Sciatic nerve (tissue), 2 donors: ENCODE measurements around the gene CST9. TPM values are rescaled to one million over a fixed set of nuclear protein-coding genes. Genes with fewer than 3 reads are reported as not detected.
A peak's percentile ranks its signal among the peaks of the same experiment; 100 is the strongest.
"Not testable (repeated sequence)": the region's sequence is repeated elsewhere in the genome, so short reads cannot be mapped to it uniquely, and the experiment has no call there.

ENCODE experiments used
- ATAC-seq: fragments of 200-7000 bp; cut with Tn5 transposase; one replicate; pipeline ENCODE4 v1.9.1; 2020; ENCODE audit warnings: mild to moderate bottlenecking, moderate library complexity
- DNase-seq: peaks from one replicate; pipeline ENCODE4 v3.0.0-alpha.2; 2020; ENCODE audit warnings: low spot score
- intact Hi-C: fragments of 100-400 bp; cut with DNase I; formaldehyde crosslinking; loops from one replicate; pipeline ENCODE4 v1.14.2; 2022
- total RNA-seq: library from RNA; stranded (reverse); fragmentation: NEBNext Ultra II Directional; extraction: Animal tissue kit (Norgen Biotek cat#: 25700); gene quantifications from one replicate; pipeline ENCODE4 v1.2.1, GENCODE V29; 2021
- donor health status: DM: no; HTN: no; CAD: no.
- donor health status: DM: no; HTN: no; CAD: no.

CST9 gene
- total RNA-seq, 1 donor from 2014 or later, result not detected

DNA sequence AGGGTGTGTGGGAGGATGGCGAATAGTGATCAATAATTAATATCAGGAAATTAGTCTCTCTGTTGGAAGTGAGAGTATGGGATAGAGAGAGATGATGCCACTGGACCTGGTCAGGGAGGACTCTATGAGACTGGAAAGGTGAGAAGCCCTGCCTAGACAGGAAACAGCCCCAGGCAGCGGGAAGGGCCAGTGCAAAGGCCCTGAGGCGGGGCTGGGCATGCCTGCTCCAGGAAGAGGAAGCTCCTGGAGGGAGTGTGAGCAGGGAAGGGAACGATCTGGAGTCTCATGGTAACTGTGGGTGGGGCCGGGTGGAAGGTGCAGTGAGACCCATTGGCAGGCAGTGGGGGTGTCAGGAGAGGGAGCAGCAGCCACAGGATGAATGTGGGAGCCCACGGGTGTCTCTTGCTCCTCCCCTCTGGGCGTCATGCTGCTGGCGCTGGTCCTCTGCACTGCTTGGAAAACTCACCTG, 33.8 kb upstream of the CST9 start:
- ATAC-seq, result no peak
- intact Hi-C loops, result no loop called here
- DNase-seq, result no peak

- DNase-seq (no peak), ATAC-seq (no peak)
- intact Hi-C loops, result no loop called here
Observed at GRCh38 chr20:23638309-23638708, 32.6 kb upstream of the CST9 start.

DNA sequence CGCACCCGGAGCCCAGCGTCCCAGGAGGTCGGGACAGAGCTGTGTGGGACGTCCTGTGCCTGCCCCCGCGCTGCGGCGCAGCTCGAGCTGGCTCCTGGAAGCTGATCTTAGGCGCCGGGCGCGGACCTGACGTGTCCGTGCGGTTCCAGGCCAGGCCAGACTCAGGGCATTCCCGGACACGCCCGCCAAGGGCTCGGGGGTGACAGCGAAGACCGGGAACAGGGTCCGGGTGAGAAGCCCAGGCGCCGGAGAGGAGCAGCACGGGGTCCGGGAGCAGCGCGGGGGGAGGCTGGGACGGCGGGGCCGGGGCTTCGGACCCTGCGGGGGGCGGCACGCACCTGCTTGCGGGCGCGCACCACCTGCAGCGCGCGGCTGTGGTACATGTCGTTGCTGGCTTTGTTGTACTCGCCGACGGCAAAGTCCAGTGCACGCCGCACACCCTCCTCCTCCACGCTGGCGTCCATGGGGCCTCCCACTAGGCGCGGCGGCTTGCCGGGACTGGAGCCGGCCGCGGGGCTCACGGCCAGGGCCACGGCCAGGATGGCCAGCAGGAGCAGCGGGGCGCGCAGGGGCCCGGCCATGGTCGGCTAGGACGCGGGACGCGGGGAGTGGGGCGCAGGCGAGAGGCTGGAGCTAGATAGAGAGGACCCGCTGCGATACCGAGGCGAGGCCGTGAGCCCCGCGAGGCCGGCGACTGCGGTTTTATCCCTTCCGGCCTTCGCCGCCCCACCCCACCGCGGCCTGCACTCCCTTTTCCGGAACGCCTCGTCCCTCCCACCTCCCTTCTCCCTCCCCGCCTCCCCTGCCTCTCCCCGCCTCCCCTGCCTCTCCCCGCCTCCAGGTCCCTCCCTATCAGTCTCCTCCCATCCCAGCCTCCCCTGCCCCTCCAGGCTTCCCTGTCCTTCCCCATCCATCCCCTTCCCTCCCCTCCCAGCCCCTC, 31.8 kb upstream of the CST9 start, which contains the start of gene CST3:
TSS of gene CST3 (minus strand) at position 674 of the 940 bp plus-strand sequence. CDS start at position 581, 93 bp downstream.
- DNase-seq, result peak; percentile 95
- intact Hi-C loops, result no loop called here
- peak; percentile 90 for ATAC-seq

GRCh38 chr20:23636908-23637281, 31.2 kb upstream of the CST9 start:
- ATAC-seq, result no peak
- DNase-seq, result no peak

DNA sequence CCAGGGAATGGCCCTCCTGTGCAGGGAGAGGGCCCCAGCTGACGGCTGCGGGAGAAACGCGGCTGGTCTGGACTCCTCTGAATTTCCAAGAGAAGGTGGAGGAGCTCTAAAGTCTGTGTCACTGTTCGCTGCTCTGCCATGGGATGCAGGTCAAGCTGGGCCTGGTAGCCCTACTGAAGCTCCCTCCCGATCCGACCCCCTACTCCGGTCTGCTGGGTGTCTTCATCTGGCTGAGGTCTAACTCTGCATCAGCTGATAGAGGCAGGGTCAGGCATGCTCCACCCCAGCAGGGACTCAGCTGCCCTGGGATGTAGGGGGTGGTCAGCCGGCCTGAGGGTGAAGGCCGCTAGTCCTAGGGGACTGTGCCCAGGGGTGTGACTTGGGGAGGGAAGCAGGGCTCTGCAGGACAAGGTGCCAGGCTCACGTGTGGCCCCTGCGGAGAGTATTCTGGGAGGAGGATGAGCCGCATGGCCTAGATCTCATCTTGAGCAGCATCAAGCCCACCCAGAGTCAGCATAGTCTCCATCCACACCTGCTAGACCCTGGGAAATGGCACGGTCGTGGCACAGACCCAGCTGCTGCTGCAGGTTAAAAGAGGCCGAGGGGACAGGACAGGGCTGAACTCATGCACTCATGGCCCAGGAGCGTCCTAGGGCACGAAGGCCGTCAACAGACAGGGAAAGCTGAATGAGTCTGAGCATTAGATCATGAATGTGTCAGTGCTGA, 30.6 kb upstream of the CST9 start:
- no peak for ATAC-seq
- intact Hi-C loops, result no loop called here

More at GRCh38 chr20:23636908-23637281, 31.2 kb upstream of the CST9 start:
- intact Hi-C loops, result no loop called here

DNA sequence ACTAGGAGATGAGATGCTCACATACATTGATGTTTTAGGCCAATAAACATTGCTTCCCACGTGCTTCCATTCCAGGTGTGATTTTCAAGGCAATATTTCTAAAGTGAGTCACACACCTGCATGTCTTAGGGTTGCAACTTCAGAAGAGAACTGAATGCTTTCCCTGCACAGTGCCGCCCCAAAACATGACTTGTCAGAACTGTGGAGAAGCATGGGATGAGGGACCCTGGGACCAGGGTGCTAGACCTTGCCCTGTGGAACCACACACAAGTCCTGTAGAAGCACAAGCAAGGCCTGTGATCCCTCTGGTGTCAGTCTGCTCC, 30.0 kb upstream of the CST9 start:
- DNase-seq, ATAC-seq, intact Hi-C loops: not testable (repeated sequence)

More for the DNA sequence above, 30.6 kb upstream of the CST9 start:
- DNase-seq, result no peak

DNA sequence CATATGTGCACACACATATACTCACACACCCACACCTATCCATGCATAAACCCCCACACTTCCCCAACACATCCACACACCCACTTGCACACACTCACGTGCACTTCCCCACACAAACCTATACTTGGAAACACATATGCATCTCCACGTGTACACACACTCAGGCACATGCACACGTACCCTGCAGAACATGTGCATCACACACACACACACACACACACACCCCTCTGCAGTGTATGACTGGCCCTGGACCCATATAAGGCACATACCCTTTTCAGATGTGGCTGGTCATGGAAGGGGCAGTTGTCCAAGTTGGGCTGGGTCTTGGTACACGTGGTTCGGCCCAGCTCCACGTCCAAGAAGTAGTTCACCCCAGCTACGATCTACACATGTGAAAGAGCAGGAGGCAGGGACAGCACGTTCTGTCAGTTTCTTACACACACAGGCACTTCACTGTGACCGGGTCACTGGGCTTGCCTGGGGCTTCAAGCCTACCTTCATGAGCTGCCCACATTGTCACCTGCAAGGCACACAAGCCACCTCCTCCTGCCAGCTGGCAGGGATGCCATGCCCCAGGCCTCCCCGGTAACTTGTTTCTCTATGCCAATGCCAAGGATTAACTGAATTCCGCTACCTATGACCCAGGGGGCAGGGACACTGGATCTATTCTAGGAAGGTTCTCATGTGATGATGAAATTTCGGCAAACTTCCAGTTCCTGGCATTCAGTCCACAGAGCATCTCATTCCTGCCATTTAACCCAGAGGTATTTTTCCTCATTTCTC, 29.5 kb upstream of the CST9 start:
- intact Hi-C loops, result no loop called here
- DNase-seq, result no peak
- ATAC-seq, result no peak

GRCh38 chr20:23634044-23634801, 28.5 kb upstream of the CST9 start:
- intact Hi-C loops, result no loop called here
- DNase-seq (no peak), ATAC-seq (no peak)

- ATAC-seq (no peak), DNase-seq (no peak)
- intact Hi-C loops, result no loop called here
Observed at GRCh38 chr20:23632711-23633573, 27.2 kb upstream of the CST9 start.

GRCh38 chr20:23631981-23632710, 26.4 kb upstream of the CST9 start:
- ATAC-seq (peak; percentile 25), DNase-seq (peak; percentile 59)
- intact Hi-C loops, result no loop called here

- intact Hi-C loops, result no loop called here
Observed at GRCh38 chr20:23631226-23631822, 25.6 kb upstream of the CST9 start.

DNA sequence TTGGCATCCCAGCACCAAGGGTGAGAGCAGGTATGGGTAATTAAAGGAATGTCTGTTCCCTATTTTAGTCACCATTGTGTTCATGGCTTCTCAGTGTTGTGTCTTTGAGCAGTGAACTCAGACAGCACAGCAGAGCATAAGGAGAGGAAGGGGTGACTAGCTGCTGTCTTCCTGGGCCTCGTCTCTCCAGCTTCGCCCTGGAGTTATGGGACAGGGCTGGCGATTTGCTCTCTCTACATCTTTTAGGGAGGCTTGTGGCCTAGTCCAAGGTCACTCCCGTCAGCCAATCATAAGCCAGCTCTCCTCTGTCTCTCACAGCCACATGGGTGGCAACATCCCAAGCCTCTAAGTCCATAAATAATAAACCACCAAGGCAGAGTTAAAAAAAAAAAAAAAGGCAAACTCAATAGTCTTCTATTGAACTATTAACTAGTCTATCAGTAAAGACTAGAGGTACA, 24.7 kb upstream of the CST9 start:
- no peak for ATAC-seq
- intact Hi-C loops, result no loop called here
- no peak for DNase-seq

More at GRCh38 chr20:23631226-23631822, 25.6 kb upstream of the CST9 start:
- ATAC-seq (no peak), DNase-seq (no peak)

GRCh38 chr20:23629542-23630391, 24.1 kb upstream of the CST9 start:
- intact Hi-C loops, result no loop called here
- ATAC-seq, result no peak
- no peak for DNase-seq

GRCh38 chr20:23629017-23629541, 23.4 kb upstream of the CST9 start:
- DNase-seq (peak; percentile 66), ATAC-seq (peak; percentile 78)
- intact Hi-C loops, result no loop called here

DNA sequence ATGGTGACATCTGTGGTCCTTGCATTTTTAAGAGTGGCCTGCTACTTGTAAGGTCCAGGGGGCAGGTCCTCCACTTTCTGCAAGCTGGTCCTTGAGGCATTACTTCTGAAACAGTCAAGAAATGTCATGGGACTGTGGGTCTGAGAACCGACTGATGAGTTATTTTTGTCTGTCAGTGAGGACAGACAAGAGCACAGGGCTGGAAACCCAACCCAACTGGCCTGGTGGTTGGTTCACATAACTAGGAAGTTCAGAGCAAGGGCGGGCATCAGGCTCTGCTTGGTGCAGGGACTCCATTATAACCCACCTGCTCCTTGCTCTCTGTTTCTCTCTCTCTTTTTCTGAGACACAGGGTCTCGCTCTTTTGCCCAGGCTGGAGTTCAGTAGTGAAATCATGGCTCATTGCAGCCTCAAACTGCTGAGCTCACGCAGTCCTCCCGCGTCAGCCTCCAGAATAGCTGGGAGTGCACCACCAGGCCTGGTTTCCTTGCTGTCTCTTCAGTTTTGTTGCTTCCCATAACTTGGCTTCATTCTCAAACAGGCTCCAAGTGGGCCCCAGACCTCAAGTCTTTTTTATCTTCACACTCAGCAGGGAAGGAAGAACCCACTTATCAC, 22.8 kb upstream of the CST9 start:
- ATAC-seq (no peak), DNase-seq (no peak)
- intact Hi-C loops, result no loop called here
